Fibroblast of lung (primary cell): Measurements from ENCODE around the gene FSTL3. TPM values are rescaled to one million over a fixed set of nuclear protein-coding genes. Genes with fewer than 3 reads are reported as not detected.

Experiments
- DNase-seq, 2 donors: peaks; one replicate each; pipeline versions ENCODE4 v3.0.0 to v3.0.0-alpha.2; 2010; ENCODE audit warnings: low read depth in 2 of 2
- H2AFZ ChIP-seq: 2 replicates; pipeline ENCODE4 v1.5.1; 2012; ENCODE audit warnings: low read length, control low read depth, inconsistent platforms
- H3K27ac ChIP-seq: 2 replicates; pipeline ENCODE4 v1.5.1; 2011; ENCODE audit warnings: low read length, control low read depth; ENCODE audit not compliant: insufficient read depth
- H3K27me3 ChIP-seq: 2 replicates; pipeline ENCODE4 v1.5.1; 2011; ENCODE audit warnings: mild to moderate bottlenecking, low read length; ENCODE audit not compliant: control insufficient read depth, insufficient read depth
- H3K36me3 ChIP-seq: 2 replicates; pipeline ENCODE4 v1.5.1; 2011; ENCODE audit warnings: low read length; ENCODE audit not compliant: control insufficient read depth, insufficient read depth
- H3K4me1 ChIP-seq: 2 replicates; pipeline ENCODE4 v1.5.1; 2011; ENCODE audit warnings: low read length; ENCODE audit not compliant: control insufficient read depth, insufficient read depth; ENCODE audit errors: extremely low read depth
- H3K4me2 ChIP-seq: 2 replicates; pipeline ENCODE4 v1.5.1; 2011; ENCODE audit warnings: low read length, control low read depth; ENCODE audit not compliant: insufficient read depth; ENCODE audit errors: extremely low read depth
- H3K4me3 ChIP-seq, 4 experiments: fragments of 200-600 bp in 1 of 4; sonication (generic) in 1 of 4; replicated peaks in 1 of 4; 2 replicates each; pipeline ENCODE4 v1.5.1; 2011 to 2016; ENCODE audit warnings: low read length in 4 of 4, low read depth in 3 of 4, mild to moderate bottlenecking in 3 of 4, control low read depth in 2 of 4, inconsistent platforms in 1 of 4, mixed read lengths in 1 of 4; ENCODE audit not compliant: insufficient read depth in 1 of 4; ENCODE audit errors: control extremely low read depth in 1 of 4
- H3K79me2 ChIP-seq: 2 replicates; pipeline ENCODE4 v1.5.1; 2012; ENCODE audit warnings: mild to moderate bottlenecking, low read length, inconsistent platforms; ENCODE audit not compliant: control insufficient read depth, insufficient read depth
- H3K9ac ChIP-seq: 2 replicates; pipeline ENCODE4 v1.5.1; 2011; ENCODE audit warnings: mild to moderate bottlenecking, low read length, control low read depth; ENCODE audit not compliant: insufficient read depth
- H3K9me3 ChIP-seq: 2 replicates; pipeline ENCODE4 v1.5.1; 2012; ENCODE audit warnings: low read depth, low read length; ENCODE audit not compliant: control insufficient read depth, insufficient read depth
- H4K20me1 ChIP-seq: 2 replicates; pipeline ENCODE4 v1.5.1; 2011; ENCODE audit warnings: low read length; ENCODE audit not compliant: control insufficient read depth, insufficient read depth; ENCODE audit errors: extremely low read depth
- CTCF ChIP-seq, 2 donors: IDR thresholded peaks in 1 of 2; conservative IDR thresholded peaks in 1 of 2; 1 replicate in 1 of 2; 2 replicates in 1 of 2; pipeline ENCODE4 v1.5.1; 2011 to 2012; ENCODE audit warnings: low read length in 2 of 2, control low read depth in 1 of 2, inconsistent platforms in 1 of 2, low read depth in 1 of 2, mild to moderate bottlenecking in 1 of 2
- EZH2 ChIP-seq: IDR thresholded peaks from 2 replicates; pipeline ENCODE4 v1.5.1; 2012; ENCODE audit warnings: low read length, control low read depth, mild to moderate bottlenecking; ENCODE audit errors: missing control alignments
- polyA plus RNA-seq, 2 donors: library from polyadenylated mRNA; depleted of rRNA in 1 of 2; stranded (reverse) in 1 of 2; unstranded in 1 of 2; fragments of >200 nt; gene quantifications; 2 replicates each; pipeline ENCODE4 v1.2.1, GENCODE V29; 2011 to 2012; ENCODE audit warnings: missing spikeins in 1 of 2
- total RNA-seq: library from RNA; depleted of rRNA; stranded (reverse); fragments of >200 nt; gene quantifications from 2 replicates; pipeline ENCODE4 v1.2.1, GENCODE V29; 2014

Gene FSTL3
- total and polyA plus RNA-seq, 2 donors (not counting 1 experiment from before 2014, with no cell fraction given): 18.6 to 26.8 TPM

GRCh38 chr19:639253-640160 lies 36.7 kb upstream of the FSTL3 start, which contains the start of gene FGF22:
FGF22 (plus strand) TSS chr19:639879; CDS start chr19:639926, 47 bp downstream.
- peak within 1 kb of the TSS; percentile 70 for H2AFZ ChIP-seq
- no peak for TF ChIP-seq CTCF (conservative IDR thresholded peaks at IDR 0.05 in 1 of 2, IDR thresholded peaks at IDR 0.05 in 1 of 2; ENCODE audit: low read depth in 1 of 2, low read length in 2 of 2)
- TF ChIP-seq EZH2: no peak
- peak within 1 kb of the TSS; percentile 30 for H3K9ac ChIP-seq
- H3K4me3 ChIP-seq: peak within 1 kb of the TSS; percentile 37 to 55 (median 48)
- no peaks in the 10 kb centered on the region for H3K79me2 ChIP-seq
- DNase-seq: peak; percentile 72 to 81
- peak within 1 kb of the TSS; percentile 95 for H3K4me2 ChIP-seq
- no peaks in the 10 kb centered on the region for H3K27me3 ChIP-seq
- no peak within 1 kb of the TSS for H3K27ac ChIP-seq
- H4K20me1 ChIP-seq: no peaks in the 10 kb centered on the region
- H3K4me1 ChIP-seq: peaks cover 4% of the 10 kb centered on the region
- H3K36me3 ChIP-seq: peaks cover 1% of the 10 kb centered on the region
- no peaks in the 10 kb centered on the region for H3K9me3 ChIP-seq

GRCh38 chr19:640161-640558 lies 36.0 kb upstream of the FSTL3 start:
- Histone ChIP-seq H3K4me2 (no peak overlapping the region), H3K9ac (no peak overlapping the region), H3K9me3 (no peaks in the 10 kb centered on the region), H3K4me1 (peaks cover 4% of the 10 kb centered on the region), H2AFZ (no peak overlapping the region), H3K36me3 (peaks cover 4% of the 10 kb centered on the region), H3K4me3 (peak overlapping the region in 1 of 4 experiments; percentile 34), H3K27ac (no peak overlapping the region), H4K20me1 (no peaks in the 10 kb centered on the region), H3K27me3 (no peaks in the 10 kb centered on the region), H3K79me2 (no peaks in the 10 kb centered on the region)
- TF ChIP-seq CTCF (conservative IDR thresholded peaks at IDR 0.05 in 1 of 2, IDR thresholded peaks at IDR 0.05 in 1 of 2; ENCODE audit: low read depth in 1 of 2, low read length in 2 of 2) (no peak), EZH2 (no peak)
- DNase-seq: no peak

- Histone ChIP-seq H2AFZ (no peak overlapping the region), H4K20me1 (no peaks in the 10 kb centered on the region), H3K4me1 (peaks cover 4% of the 10 kb centered on the region), H3K27ac (no peak overlapping the region), H3K27me3 (no peaks in the 10 kb centered on the region), H3K36me3 (peaks cover 4% of the 10 kb centered on the region), H3K9me3 (no peaks in the 10 kb centered on the region), H3K9ac (no peak overlapping the region), H3K79me2 (no peaks in the 10 kb centered on the region), H3K4me2 (no peak overlapping the region), H3K4me3 (no peak overlapping the region)
- no peak for DNase-seq
- no peak for TF ChIP-seq CTCF (conservative IDR thresholded peaks at IDR 0.05 in 1 of 2, IDR thresholded peaks at IDR 0.05 in 1 of 2; ENCODE audit: low read depth in 1 of 2, low read length in 2 of 2)
- TF ChIP-seq EZH2: no peak
These were observed 35.5 kb upstream of the FSTL3 start for GRCh38 chr19:640606-641189.
